Activated CD8-positive, alpha-beta memory T cell treated with anti-CD3 and anti-CD28 coated beads, Interleukin-2, amount 50 U/mL, for 24 hours (primary cell): ENCODE measurements around the gene INAVA.

ENCODE experiments used
- DNase-seq: peaks from one replicate; pipeline ENCODE4 v3.0.0-alpha.2; 2020; ENCODE audit errors: extremely low read depth

INAVA gene, protein sequence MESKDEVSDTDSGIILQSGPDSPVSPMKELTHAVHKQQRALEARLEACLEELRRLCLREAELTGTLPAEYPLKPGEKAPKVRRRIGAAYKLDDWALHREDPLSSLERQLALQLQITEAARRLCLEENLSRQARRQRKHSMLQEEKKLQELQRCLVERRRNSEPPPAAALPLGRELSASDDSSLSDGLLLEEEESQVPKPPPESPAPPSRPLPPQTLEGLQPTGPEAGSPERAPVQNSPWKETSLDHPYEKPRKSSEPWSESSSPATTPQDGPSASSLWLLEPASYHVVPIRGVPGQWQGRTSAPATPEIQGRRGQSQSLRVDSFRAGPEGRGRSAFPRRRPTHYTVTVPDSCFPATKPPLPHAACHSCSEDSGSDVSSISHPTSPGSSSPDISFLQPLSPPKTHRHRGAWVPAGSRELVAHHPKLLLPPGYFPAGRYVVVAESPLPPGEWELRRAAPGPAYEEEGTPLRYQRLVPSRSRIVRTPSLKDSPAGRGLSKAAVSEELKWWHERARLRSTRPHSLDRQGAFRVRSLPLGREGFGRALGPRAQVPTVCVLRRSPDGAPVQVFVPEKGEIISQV

DNA sequence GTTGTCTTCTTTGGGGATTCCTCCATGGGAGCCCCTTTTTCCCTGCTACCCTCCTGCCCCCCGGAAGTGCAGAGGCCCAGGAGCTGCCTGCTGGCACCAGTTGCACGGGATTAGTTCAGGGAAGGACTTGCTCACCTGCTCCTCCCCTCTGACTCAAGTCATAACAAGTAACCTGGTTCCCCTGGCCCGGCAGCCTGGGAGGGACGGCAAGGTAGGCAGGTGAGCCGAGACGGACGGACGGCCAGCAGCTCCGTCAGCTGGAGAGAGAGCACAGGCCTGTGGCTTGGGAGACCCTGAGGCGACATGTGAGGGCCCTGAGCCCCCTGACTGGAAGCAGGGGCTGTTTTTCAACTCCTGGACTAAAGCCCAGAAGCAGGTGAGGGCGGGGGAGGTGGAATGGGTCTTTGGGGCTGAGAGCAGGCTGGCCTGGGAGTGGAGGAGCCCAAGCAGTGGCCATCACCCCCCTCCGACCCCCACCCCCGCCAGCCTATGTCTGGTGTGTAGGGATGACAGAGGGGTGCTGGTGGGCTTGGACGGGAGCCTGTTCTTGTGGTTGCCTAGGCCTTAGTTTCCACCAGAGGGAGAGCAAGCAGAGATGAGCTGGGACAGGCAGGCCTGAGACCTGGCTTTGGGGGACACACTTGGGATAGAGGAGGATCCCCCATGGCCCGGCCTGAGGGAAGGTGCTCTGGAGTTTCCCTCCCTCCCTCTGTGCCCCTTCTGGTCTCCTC lies at the start of gene INAVA:
TSS of gene INAVA (plus strand) at position 189 of the 731 bp plus-strand sequence. CDS start 3,501 bp downstream, outside the sequence.
- no peak for DNase-seq

DNA sequence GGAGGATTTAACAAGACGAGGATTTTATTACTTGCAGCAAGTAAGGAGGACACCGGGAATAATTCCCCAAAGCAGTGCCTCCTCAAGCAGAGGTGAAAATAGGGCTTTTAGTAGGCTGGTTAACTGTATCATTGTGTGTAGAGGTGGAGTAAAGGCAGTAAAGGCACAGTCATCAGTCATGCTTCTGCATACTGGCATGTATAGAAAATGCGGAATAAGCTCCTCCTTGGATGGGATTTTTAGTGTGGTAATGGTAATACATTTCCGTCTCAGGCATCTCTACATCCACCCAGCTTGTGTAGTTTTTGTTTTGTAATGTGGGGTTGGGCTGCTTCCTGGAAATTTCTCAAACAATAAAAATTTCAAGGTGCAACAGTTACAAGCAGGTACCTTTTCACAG lies 49.3 kb upstream of the INAVA start:
- no peak for DNase-seq

DNA sequence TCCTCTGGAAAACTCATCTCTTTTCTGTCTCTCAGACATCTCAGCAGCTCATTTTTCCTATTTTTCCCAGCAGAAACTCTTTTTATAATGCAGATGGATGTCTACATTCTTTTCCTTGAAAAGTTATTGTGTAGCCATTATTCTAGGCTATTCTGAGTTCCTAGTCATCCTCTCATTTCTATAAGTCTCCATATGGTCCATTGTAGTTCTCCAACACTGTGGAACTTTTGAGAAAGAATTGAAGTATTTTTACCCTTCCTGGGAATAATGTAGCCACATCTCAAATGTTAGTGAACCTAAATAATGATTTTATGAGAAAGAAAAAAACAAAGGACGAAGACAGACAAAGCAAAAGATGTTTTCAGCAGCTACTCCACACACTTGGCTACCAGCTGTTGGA lies 48.3 kb upstream of the INAVA start:
- DNase-seq: no peak

DNA sequence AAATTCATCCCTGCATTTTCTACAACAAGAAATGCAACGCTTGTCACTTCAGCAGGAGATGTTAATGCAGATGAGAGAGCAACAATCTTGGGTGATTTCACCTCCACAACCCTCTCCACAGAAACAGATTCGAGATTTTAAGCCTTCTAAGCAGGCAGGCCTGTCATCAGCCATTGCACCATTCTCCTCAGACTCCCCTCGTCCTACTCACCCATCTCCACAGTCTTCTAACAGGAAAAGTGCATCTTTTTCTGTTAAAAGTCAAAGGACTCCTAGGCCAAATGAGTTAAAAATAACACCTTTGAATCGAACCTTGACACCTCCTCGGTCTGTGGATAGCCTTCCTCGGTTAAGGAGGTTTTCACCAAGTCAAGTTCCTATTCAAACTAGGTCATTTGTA lies 45.3 kb upstream of the INAVA start:
- DNase-seq: no peak

DNA sequence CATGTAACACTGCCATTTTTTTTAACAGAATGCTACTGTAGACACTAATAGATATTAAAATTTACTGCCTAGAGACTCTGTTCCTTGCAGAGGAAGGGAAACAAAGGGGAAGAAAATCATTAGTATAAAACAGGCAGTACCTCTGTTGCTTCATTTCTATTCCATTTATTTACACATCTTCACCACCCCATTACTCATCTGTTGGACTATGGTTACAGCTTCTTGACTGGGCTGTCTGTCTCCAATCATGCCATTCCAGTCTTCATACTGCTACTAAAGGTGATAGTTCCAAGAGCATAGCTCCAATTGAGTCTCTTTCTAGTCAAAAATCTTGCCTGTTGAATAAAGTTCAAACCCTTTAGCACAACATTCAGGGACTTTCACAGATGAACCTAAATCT lies 44.1 kb upstream of the INAVA start:
- DNase-seq: no peak

DNA sequence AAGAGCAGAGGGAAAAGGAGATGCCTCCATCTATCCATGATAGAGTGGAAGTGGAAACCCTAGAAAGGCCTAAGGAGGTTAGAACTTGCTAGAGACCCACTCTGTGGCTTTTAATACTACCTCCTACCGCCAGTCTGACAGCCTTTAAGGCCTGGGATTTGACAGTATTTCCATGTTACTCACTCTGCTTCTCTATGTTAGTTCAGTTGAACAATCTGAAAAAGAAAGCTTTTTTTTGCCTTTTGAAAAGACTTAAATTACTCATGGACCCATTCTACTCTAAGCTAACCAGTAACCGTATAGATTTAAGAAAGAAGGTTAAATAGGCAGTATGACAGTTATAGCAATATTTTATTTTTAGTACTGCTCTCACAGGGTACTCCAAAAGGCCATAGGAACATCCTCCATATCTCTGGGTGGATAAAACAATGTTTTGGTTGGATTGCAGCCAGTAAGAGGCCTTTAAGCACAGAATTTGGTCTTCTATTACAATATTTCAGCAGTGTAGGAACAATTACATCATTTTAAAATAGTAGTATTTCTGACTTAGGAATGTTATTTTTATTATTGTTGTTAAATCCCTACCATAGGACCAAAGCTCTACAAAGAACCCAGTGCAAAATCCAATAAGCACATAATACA lies 37.9 kb upstream of the INAVA start:
- DNase-seq: no peak

DNA sequence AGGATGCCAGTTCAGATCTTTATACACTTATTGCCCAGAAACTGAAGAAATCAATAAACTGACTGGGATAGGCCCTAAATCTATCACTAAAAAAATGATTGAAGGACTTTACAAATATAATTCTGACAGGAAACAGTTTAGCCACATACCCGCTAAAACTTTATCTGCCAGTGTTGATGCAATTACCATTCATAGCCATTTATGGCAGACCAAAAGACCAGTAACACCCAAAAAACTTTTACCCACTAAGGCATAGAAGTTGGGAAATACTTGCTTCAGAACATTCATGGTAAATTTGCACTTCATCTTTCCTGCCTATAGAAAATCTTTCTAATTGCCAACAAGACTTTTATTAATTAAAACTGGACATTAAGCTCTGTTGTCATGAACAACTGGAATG lies 36.9 kb upstream of the INAVA start:
- no peak for DNase-seq

DNA sequence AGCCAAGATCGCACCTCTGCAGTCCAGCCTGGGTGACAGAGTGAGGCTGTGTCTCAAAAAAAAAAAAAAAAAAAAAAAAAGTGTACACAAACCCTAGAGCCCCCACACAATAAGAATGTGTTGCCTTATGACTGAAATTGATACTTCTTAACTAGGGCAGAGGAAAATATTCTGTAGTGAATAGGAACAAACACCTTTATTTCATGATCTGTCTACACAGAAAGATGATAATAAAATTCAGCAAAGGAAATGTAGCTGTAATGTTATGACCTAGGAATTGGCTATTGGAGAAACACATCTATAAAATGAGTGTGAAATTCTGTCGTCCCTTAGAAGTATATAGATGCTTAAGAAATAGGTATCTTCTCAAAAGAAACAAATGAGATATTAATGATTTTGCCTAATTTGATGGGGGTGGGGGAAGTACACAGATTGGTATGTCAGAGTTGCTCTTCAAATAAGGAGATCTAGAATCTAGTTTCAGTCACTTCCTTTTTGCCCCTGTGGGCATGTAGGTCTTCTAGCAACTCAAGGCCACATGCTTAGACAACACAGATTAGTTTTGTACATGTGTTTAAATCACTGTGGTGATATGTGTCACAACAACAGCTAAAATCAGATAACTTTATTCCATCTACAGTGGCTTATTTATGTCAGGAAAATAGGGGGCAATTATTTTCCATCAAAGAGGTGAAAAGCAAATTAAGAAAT lies 32.6 kb upstream of the INAVA start:
- no peak for DNase-seq

DNA sequence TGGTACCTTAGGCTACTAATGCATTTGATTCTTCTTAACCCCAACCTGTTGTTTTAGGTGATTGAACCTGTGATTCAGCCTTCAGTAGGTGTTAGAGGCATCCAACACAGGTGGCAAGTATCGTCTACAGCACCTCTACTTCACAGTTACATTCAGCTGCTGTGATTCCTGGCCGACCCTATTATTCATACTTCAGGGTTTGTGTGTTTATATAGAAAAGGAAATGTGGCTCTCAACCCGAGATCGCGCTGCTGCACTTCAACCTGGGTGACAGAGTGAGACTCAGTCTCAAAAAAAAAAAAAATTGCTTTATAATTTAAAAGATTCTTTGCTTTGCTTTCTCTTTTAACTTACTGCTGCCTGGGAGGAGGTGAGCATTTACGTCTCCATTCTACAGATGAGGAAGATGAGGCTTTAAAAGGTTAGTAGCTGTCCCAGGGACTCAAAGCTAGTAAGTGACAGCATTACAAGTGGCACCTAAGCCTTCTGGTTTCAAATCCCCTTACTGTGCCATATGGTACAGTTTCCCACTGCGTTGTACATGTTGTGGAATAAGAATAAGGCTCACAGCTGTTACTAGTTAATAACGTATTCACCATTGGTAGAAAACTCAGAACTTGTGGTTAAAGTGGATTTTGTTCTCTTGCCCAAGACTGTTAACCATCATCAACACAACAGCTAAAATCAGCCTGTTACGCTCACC lies 31.8 kb upstream of the INAVA start:
- no peak for DNase-seq

DNA sequence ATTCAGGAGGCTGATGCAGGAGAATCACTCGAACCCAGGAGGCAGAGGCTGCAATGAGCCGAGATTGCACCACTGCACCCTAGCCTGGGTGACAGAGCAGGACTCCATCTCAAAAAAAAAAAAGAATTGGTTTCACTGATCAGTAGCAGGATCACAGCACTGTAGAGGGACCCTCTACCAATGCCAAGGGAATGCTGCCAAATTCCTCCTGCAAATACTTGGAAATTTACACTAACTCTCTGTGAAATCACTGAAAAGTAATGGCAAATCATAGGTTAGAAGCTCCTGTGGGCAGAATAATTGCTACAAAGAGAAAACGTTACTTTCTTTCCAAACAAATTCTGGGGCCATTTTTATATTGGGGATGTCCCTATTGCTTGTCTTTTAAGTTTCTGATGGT lies 28.6 kb upstream of the INAVA start:
- DNase-seq: no peak

DNA sequence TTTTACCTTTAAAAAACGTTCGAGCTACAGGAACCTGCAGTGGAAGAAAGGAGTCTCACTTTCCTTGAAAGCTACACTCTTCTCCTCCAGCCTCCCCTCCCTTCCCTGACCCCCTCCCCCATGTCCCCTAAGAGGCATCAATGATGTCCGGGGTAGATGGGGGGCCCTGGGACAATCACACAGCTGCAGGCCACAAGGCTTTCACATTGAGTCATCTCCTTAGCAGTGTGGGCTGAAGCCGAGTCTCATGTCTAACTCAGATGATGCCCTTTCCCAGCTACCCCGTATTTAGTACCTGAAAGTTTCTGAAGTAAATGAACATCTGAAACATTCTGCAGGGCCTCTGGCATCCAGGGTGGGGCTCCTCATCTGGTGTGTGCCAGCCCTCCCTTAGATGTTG lies 28.2 kb upstream of the INAVA start:
- no peak for DNase-seq

DNA sequence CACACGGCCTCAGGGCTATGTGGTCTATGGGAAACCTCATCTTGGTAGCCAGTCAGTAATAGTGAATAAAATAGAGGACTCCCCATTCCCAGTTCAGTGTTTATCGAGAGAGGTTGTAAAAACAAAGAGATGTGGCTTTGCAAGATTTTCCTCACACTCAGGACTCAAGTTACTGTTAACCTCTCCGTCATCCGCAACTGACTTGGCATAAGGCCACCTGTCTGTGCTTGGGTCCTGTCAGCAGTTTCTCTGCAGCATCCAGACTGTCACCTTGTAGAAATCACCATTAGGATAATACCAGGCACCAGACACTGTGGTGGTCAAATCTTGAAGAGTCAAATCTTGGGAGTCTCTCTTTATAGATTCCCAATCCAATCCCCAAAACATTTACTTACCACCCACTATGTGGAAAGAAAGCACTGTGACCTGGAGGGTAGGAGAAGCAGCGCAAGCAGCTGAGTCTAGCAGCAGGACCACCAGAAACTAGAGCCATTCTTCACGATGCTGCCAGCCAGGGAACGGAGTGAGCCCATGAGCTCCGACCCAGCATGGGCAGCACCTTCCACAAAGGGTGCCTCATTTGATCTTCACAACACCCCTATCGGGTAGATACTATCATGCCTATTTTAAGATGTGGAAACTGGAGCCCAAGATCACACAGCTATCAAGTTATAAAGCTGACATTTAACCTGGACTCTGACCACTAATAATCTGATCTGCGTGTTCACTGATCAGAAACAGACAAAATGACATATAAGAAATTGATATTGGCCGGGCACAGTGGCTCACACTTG lies 27.5 kb upstream of the INAVA start:
- DNase-seq: no peak

DNA sequence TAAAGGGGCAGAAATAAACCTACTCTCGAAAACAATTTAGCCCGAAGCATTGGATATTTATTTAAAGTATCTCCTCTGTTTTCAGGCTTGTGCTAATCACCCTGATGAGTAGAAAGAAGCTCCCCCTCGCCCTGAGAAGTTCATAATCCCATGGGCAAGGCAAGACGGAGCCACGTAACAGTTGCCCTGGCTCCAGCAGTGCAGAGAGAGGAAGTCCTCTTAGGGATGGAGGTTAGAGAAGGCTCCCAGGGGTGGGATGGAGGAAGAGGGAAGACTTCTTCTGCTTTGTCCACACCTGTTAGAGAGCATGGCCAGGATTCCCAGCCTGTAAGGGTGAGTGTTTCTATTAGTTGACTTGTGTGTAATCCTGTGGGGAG lies 25.3 kb upstream of the INAVA start:
- no peak for DNase-seq

DNA sequence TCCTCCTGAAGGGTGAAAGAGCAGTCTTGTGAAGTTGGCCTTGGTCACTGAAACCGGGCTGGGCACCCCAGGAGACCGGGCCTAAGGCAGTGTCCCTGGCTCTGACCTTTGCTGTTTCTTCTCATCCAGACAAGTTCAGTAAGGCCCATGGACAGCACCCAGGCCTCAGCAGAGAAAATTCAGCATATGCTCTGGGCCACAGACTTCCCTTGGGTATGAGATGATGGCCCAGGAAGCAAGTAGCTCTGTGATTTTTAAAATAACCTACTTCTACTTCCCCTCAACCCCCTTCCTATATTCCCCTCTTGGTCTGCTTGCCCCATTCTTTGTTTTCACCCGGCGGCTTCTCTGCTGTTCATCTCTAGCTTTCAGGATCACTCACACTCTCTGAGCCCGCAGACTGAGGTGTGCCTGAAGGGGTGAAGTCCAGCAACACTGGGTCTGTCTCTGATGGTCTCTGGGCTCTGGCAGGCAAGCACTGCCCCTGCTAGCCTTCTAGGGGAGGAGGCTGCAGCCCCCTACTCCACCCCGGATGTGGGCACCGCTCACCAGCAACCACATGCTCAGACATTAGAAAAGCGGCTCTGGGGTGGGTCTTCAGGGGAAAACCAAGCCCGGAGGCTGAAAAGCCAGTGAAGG lies 24.8 kb upstream of the INAVA start:
- DNase-seq: no peak

DNA sequence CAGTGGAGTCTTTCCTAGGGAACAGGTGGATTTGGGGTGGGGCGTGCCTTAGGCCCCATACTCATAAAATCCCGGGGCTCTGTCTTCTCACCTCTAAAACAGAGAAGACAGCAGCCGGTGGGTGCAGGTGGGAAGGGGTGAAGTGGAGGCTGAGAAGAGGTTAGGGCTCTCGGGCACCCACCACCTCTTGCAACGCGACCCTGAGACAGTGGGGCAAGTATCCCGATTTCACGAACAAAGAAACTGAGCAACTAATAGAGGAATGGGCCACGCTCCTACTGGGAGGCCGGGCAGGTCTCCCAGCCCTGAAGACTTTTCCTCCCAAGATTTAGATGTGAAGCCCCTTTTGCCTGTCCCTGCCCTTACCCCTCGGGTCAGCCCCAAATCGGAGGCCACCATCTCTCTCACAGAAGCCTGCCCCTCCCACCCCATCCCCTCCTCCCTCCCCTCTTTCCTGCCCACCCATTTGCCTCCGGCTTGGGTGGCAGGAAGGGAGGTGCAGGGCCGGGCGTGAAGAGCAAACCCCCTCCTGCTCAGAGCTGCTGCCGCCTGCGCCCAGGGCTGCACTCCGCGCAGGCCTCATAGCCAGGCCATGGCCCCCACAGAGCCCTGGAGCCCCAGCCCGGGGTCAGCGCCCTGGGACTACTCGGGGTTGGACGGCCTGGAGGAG lies 22.1 kb upstream of the INAVA start, which contains the start of gene GPR25:
TSS of gene GPR25 (plus strand) at position 536 of the 670 bp plus-strand sequence. CDS start at position 593, 57 bp downstream.
- DNase-seq: no peak

DNA sequence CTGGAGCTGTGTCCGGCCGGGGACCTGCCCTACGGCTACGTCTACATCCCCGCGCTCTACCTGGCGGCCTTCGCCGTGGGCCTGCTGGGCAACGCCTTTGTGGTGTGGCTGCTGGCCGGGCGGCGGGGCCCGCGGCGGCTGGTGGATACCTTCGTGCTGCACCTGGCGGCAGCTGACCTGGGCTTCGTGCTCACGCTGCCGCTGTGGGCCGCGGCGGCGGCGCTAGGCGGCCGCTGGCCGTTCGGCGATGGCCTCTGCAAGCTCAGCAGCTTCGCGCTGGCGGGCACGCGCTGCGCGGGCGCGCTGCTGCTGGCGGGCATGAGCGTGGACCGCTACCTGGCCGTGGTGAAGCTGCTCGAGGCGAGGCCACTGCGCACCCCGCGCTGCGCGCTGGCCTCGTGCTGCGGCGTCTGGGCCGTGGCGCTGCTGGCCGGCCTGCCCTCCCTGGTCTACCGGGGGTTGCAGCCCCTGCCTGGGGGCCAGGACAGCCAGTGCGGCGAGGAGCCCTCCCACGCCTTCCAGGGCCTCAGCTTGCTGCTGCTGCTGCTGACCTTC lies 21.5 kb upstream of the INAVA start:
- no peak for DNase-seq

DNA sequence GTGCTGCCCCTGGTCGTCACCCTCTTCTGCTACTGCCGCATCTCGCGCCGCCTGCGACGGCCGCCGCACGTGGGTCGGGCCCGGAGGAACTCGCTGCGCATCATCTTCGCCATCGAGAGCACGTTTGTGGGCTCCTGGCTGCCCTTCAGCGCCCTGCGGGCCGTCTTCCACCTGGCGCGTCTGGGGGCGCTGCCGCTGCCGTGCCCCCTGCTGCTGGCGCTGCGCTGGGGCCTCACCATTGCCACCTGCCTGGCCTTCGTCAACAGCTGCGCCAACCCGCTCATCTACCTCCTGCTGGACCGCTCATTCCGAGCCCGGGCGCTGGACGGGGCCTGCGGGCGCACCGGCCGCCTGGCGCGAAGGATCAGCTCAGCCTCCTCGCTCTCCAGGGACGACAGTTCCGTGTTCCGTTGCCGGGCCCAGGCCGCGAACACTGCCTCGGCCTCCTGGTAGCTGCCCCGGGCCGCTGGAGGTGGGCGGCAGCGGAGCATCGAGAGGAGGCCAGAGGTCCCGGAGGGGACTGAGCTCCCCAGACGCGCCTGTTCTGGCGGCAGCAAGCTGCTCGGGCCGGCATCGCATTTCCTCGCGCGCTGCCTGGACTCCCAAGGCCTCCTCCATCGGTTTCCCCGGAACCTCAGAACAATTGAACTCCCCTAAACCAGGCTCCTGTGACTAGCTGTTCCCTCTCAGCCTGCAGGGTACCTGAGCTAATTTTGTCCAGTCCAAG lies 20.9 kb upstream of the INAVA start:
- DNase-seq: no peak

DNA sequence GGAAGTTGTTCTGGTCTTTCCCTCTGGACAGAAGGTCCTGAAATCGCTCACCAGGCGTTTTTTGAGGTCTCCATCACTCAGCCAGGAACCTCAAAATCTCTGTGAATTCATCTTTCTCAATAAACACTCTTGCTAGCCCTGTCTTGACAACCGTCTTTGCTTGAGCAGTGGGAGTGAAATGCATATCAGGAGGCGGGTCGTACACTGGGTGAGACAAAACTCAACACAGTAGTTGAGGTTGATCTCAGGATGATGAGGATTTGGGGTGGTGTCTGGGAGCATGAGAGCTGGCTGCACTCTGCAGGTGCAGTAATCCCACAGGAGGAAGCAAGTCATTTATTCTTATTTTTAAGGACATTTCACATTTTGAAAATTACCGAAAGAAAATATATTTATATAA lies 20.0 kb upstream of the INAVA start:
- no peak for DNase-seq
